Activated CD4-positive, alpha-beta T cell treated with anti-CD3 and anti-CD28 coated beads, Interleukin-2, amount 50 U/mL, for 1 hour (primary cell): ENCODE results near the gene HSBP1.

ENCODE experiments used
- DNase-seq: peaks from one replicate; pipeline ENCODE4 v3.0.0-alpha.2; 2020

The HSBP1 gene

DNA sequence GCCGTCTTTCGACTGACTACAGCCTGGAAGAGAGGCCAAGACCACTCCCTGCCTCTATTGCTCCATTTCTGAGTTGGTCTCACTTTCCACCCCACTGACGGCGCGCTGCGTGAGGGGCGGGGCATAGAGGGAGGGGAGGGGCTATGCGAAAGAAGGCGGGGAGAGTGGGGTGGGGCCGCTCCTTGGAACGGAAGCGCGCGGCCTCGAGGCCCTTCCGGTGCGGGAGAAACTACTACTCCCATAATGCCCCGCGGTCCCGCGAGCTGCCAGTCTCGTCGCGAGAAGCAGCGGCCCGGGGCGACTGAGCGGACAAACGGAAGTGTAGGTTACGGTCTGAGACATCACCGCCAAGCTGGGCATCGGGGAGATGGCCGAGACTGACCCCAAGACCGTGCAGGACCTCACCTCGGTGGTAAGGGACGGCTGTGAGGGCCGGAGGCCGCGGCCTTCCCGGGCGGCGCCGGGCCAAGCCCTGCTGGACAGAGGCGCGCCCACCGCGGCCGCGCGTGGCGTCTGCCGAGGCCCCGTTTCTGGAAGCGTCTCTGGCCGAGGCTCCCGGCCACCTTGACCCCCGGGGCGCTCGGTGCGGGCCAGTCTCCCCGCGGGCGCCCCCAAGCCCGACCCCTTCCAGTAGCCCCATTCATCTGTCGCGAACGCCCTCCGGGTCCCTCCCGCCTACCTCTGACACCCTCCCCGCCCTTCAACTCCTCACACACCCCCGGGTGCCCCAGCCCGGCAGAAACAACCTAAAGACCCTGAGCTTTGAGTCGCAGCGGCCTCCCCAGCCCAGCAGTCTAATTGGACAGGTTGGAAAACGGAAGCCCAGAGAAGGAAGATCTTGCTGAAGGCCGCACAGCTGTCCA lies at the start of gene HSBP1:
TSS of gene HSBP1 (plus strand) at position 269 of the 863 bp plus-strand sequence. CDS start at position 368, 99 bp downstream.
- DNase-seq, result peak; percentile 92

DNA sequence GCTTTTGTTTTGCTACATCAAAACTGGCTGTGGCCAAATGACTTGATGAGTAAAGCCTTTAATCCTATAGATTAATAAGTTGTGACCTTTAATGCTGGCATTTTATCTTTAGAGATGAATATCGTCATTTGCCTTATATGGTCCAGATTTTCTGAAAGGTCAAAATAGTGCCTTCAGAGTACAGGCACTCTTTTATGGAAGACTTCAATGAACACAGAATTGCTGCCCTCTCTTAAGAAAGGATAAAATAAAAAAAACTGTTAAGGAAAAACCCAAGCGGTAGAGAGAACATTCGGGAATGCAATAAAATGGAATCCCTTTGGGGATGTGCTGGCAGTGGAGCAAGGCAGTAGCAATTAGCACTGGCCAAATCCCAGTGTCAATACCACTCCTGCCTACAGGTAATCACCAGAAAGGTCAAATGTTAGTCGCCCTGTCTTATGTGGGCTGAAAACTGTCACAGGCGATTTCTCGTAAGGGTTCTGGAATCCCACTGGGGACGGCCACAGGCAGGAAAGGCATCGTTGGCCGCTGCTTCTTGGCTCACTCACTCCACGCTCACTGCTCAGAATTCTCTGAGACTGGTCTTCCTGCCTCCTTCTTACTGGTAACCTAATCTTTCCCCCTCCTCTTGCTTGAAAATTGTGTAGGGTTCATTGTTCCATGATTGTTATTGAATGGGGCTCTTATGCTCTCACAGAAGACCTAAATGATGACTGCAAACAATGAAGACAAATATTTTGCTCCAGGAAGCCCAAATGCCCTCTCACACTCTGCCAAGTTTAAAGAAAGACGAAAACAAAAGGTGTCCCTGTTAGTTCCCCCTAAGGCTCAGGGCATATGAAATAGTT lies 45.4 kb upstream of the HSBP1 start:
- no peak for DNase-seq

DNA sequence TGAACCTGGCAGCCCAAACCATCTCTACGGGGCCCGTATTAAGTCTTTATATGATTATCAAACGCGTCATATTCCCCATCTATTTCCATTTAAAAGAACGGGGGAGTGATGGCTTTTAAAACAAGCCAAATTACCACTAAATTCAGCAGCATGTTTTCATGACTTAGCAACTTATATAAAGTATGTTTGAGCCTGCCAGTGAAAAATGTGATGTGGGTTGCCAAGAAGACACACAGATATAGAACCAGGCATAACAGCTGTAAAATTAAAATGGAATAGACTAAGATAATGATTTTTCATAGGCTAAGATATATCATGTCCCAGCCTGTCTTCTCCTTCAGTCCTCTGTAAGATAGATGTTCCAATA lies 44.8 kb upstream of the HSBP1 start:
- DNase-seq, result no peak

DNA sequence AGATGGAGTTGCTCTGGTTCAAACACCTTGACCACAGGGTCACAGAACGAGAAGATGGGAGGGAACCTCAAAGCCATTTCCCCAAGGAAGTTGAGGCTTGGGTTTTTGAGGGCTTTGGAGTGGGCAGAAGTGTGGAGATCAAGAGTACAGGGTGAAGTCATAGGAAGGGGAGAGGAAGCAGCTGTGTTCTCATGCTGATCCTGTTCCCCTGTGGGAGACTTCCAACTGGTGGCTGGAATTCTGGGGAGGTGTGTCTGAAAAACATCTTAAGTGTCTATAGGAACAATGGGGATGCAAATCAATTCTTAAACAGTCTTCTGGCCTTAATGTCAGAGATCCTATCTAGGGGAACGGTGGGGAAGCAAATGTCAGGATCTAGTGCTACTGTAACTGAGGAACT lies 38.8 kb upstream of the HSBP1 start:
- DNase-seq, result no peak

DNA sequence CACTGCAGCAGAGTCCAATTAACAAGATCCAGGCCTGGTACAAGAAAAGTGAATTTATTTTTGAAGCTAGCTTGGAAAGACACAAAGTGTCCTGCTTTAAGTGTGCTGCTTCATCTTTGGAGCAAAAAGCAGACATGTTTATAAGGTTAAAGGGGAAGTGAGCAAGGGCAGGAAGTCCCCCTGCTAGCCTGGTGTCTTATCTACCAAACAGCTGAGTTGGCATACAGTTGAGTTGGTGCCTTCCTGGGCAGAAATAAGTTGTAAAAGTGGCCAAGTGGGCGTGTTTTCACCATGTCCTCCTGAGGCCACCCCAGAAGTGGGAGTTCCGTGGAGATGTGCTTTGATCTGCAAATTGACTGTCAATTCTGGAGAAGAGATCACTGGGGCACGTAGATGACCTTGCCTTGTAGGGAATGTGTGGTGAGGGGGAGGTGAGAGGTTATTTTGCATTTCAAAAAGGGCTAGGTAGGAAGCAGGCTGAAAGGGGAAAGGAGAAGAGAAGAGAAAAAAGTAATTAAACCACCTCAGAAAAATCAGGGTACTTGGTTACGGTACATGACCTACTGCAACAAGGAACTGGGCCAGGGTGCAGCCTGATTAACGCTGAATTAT lies 38.3 kb upstream of the HSBP1 start:
- no peak for DNase-seq

DNA sequence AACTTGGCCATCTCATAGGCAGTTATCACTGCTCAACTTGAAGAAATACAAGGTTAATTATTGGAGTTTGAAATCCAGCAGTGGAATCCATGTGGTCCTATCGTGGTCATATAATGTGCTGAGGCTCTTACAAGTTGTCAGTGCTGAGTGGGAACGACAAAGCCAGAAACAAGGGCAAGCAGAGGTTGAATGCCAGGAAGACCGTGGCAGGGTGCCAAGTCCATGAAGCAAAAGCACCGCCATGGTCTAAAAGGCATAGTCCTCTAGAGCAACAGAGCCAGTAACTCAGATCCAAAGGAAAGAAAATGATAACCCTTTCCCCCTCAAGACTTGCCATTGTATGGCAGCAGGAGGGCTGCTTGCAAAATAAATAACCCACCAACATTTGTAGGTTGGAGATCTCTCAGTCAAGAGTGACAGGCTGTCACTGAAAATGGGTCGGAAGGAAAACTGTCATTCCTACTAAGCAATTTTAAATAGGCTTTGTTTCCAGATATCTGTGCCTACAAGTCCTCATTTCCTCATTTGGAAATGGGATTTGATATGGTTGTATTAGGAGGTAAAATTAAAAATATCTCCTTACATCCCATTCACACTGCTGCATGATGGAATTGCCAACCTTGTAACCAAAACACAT lies 36.4 kb upstream of the HSBP1 start:
- DNase-seq, result no peak

DNA sequence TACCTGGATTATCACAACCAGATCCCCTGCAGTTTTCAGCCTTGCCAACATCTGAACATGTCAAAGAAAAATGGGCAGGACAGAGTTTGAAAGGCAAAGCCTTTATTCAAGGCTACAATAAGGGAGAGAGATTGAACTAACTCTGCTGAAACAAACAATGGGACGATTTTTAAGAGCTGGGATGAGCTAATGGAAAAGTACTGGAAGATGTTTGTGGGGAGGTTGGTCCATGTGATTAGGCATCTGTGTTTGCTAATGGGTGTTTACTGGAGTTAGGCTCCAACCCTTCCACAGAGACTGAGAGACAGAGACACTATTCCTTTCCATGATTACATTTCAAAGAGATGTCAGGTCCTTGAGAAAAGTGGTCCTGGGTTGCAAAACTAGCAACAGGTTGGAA lies 35.0 kb upstream of the HSBP1 start:
- DNase-seq, result no peak

DNA sequence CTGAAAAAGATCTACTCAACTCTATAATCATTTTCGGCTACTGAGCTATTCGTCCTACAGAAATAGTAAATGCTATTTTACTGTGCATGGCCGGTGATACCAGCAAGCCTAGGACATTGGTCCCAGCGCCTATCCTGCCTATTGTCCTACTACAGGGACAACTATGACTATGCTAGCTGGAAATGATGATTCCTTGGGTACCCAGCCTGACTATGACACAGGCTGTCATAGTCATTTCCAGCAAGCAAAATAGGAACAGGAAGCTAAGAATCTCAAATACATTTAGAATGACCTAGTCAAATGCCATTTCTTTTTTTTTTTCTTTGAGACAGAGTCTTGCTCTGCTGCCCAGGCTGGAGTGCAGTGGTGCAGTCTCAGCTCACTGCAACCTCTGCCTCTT lies 33.7 kb upstream of the HSBP1 start:
- DNase-seq, result no peak

DNA sequence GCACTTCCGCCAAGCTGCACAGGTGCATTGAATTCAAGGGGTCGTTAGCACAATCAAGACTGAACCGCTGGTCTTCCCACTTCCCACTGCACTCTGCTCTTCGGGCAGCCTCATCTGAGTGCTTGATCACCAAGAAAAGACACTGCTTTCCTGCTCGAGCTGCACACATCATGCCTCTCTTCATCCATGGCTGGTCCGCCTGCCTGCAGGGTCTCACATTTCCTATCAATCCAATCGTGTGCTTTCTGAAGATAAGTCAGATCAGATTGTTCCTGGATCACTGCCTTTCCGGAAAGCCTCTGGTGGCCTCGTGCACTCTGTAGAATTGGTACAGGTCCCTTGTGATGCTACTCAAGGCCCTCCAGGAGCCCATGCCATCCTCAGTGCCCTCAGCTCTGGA lies 30.8 kb upstream of the HSBP1 start:
- no peak for DNase-seq

DNA sequence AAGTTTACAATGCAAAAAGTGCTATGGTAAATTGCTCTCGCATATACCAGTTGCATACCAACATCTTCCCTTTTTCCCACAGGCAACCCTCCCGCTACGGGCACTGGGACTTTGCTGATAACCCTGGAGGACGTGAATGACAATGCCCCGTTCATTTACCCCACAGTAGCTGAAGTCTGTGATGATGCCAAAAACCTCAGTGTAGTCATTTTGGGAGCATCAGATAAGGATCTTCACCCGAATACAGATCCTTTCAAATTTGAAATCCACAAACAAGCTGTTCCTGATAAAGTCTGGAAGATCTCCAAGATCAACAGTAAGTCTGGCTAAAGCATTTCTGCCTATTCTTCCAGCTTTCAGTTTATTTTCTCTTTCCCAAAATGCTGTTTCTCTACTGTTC lies 27.9 kb upstream of the HSBP1 start:
- no peak for DNase-seq

DNA sequence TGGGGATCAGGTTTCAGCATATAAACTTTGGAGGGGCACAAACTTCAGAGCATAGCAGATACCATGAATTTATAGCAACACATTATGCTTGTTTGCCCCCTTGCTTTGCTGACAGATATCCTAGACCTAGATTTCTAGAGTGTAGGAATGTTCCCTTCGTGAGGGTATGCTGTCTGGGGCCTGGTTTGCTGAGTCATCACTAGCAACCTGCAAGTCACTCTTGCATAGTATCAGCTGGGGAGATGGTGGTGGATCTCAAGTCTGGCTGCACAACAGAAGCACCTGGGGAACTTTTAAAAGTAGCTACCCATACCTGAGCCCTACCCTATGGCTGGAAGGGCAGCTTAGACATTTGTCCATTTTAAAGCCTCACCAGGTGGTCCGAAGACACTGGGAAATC lies 22.3 kb upstream of the HSBP1 start:
- DNase-seq, result no peak

DNA sequence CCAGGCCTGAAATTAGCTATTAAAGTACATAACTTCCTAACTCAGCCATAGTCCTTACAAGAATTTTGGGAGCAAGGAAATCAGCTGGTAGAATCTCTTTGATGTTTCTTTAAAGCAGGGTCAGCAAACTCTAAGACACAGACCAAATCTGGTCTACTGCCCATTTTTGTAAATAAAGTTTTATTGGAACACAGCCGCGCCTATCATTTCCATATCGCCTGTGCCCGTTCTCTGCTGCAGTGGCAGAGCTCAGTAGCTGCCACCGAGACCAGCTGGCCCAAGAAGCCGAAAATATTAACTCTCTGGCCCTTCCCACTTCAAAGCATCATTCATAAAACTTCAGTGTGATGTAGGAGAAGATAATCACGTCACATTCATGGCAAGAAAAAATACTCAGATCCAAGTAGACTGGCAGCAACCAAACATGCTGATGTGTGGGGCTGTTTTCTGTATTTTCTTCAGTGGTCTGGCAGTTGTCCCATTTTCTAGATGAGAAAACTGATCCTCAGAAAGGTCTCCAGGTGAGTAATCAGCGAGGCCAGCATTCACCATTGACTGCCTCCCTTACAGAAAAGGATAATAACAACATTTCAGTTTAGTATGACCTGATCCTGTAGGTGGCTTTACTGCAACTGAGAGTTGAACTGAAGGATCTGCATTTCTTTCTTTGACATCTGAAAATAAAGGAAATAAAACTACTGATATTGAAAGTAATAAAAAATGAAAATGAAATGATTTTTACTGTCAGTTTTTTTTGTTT lies 18.0 kb upstream of the HSBP1 start:
- DNase-seq, result no peak

DNA sequence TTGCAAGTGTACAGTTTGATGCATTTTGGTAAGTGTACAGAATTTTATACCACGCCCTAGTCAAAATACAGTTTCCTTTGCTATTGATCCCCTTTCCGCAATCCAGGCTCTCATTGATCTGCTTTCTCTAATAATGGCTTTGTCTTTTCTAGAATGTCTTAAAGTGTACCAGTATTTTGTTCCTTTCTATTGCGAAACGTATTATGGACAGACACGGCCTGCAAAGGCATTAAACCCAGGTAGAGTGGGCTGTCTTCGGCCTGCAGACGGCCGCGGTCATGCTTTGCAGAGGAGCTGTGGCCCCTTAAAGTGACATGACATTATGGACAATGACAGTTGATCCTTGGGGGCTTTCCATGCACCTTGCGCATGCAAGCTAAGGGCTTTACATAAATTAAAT lies 15.9 kb upstream of the HSBP1 start:
- DNase-seq, result no peak

DNA sequence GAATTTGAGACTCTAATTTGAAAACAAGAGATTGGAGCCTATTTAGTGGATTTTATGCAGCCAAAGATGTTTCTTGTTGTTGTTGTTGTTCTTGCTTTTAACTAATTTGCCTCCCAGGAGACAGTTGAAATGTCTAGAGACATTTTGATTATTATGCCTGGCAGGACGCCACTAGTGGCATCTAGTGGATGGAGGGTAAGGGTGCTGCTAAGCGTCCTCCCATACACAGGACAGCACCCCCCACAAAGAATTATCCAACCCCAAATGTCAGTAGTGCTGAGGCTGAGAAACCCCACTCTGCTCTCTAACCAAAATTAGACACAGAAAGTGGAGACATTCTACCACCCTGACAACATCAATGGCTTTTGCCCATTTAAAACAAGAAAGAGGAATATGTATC lies 15.4 kb upstream of the HSBP1 start:
- no peak for DNase-seq

DNA sequence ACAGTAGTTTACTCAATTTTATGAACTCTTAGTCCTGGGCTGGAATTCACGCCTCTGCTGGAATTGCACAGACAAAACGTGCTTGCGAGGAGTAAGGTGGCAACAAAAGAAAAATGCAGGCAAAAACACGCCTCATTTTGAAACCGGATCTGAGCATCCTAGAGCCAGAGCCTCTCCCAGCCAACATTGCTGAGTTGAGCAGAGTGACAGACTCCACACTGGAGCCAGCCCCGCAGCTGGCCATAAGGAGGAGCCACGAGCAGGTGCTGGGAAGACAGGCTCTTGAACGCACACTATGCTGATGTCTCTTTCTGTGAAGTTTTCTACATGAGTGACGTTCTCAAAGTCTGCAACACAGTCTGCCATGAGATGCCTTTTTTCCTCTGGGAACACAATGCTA lies 14.6 kb upstream of the HSBP1 start:
- no peak for DNase-seq

DNA sequence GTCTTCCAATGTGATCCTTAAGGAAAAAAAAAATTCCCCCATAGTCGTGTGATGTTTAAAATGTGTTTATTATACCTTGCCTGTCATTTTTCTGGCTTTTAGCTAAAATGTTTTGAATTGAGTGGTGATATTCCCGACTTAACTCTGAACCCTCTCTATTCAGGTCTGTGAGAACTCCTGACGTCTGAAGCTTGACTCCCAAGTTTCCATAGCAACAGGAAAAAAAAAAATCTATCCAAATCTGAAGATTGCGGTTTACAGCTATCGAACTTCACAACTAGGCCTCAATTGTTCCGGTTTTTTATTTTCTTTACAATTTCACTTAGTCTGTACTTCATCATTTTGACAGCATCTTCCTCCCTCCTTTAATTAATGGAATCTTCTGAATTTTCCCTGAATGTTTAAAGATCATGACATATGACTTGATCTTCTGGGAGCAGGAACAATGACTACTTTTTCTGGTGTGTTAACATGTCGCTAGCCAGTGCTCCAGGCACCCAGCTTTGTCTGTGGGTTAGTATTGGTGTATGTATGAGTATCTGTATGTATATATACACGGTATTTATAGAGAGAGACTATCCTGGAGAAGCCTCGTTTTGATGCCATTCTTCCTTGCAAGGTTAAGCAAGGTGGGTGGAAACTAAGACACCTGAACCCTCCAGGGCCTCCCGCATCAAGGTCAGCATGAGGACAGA lies 12.8 kb upstream of the HSBP1 start:
- DNase-seq, result no peak

DNA sequence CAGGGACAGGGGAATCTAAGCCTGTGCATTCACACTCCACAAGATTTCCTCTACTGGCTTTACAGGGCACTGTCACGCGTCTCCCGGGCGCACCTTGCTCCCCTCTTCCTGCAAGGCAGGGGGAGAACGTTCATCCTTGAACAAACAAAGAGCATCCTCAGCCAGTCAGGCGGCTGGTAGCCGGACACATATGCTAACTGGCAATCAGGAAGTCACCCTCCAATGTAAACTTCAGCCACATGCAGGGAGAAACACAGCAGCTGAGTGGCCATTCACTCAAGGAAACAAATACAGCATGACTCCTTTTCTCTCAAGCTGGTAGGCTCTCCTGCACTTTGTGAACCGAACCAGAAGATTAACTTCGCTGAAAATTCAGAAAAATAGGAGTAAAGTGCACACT lies 10.8 kb upstream of the HSBP1 start:
- DNase-seq, result no peak

DNA sequence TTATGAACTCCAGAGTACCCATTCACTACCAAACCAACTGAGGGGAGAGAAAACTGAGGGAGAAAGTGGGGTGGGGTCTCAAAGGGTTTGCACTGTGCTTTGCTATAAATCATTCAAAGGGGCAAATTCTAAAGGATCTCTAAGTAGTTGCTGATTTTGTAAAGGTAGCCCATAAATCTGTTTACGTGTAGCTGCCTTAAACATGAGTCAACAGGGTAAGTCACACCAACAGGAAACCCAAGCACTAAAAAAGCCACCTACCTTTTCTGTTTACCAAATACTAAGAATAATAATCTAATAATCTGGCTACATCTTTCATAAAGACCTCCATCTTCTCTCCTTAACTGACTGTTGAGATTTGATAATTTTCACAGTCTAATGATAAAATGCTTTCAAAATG lies 8.4 kb upstream of the HSBP1 start:
- no peak for DNase-seq

DNA sequence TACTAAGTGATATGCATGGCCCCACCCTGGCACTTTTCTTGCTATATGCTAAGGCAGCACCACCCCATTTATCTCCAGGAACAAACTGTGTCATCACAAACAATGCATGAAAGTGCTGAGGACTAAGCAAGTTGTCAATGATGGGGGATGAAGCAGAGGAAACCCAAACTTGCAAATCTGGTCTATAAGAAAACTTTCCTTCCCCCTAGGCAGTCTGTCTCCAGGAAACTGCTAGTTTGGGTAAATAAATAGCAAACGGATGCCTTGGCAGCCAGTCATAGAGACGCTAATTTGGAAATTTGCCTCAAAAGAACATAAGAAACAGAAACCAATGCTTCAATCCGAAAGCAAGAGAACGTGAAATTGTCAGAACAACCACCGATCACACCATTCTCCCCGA lies 5.6 kb upstream of the HSBP1 start:
- DNase-seq, result no peak

DNA sequence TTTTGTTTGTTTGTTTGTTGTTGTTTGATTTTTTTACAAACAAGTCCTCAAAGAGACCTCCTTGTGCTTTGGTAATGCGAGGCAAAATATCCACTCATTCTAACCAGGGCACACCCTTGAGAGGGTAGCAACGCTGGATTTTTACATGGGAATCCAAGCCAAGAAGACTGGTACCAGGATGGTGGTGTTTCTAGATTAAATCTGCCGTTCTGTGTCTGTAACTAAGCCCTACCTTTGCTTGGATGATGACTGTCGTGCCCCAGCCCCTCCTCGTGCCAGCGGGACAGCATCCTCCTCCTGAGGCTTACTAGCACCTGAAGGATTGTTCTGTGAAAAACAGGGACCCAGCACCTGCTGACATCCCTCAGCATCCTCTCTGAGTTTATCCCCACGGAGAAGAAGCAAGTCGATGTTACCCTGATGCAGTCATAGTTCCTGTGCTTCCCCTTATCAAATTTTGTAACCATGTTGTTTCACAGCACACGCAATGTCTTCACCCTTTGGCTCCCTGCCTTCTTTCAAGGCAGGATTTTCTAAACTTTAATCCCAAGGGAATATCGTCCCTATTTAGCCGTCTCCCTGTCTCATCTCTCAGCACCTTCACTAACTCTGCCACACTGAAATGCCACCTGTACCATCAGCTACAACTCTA lies 5.1 kb upstream of the HSBP1 start:
- DNase-seq, result no peak

DNA sequence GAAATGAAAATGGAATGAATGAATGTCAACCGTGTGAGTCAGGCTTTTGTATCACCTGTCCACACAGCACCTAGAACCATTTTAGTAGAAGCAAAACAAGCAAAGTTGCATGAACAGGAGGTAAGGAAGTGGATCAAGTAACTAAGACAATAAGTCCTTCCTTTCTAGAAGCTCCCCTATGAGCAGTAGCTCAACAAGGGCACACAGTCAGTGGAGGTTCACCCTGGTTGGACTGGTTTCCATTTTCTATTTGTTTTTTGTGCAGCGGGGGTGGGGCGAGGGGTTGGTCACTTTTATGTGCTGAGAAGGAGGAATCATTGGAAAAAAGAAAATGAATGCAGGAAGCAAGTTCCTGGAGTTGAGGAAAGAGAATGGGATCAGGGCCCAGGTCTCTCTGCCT lies 4.0 kb upstream of the HSBP1 start:
- no peak for DNase-seq
